GM23338 (cell line): ENCODE measurements around the gene SMOC1.

Experiments used
- EZH2 ChIP-seq: fragments of 200-600 bp; sonication (generic); IDR thresholded peaks from one replicate; pipeline ENCODE4 v1.8.0; 2017; ENCODE audit warnings: antibody characterized with exemption, mild to moderate bottlenecking, low read depth; ENCODE audit not compliant: unreplicated experiment
- ZNF114 ChIP-seq: fragments of 250-450 bp; sonication (Bioruptor Pico); IDR thresholded peaks from 2 replicates; pipeline ENCODE4 v1.5.0; 2020; ENCODE audit warnings: mild to moderate bottlenecking, moderate library complexity
- TF ChIP-seq, protein P1 (sequence below): IDR thresholded peaks from one replicate; pipeline ENCODE4 v1.6.1; 2018; ENCODE audit warnings: antibody characterized with exemption; ENCODE audit not compliant: unreplicated experiment
- TF ChIP-seq, protein P2 (sequence below), 2 experiments: fragments of 200-600 bp in 1 of 2; sonication (generic) in 1 of 2; conservative IDR thresholded peaks; 2 replicates each; pipeline versions ENCODE4 v1.5.1 to v1.6.1; 2016 to 2017; ENCODE audit warnings: antibody characterized with exemption in 2 of 2, low read depth in 2 of 2, mild to moderate bottlenecking in 2 of 2, moderate library complexity in 1 of 2

DNA sequence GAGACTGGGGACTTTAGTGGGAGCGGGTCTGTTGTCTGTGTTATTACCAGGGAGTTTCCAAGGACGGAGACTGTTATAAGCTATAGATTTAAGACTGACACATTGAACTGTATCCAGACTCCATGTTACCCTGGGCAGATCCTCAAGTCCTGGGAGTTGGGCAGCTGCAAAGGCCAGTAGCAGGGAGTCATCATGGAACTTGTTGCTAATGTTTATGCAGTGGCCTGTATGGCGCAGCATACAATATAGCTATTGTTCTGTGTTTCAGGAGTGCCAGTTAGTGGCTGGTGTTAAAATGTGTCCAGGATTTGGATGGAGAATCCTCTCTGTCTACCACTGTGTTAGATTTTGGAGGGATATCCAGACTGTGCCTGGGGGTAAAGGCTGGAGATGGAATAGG is 31.7 kb downstream of the SMOC1 start:
- TF ChIP-seq, protein P1, sequence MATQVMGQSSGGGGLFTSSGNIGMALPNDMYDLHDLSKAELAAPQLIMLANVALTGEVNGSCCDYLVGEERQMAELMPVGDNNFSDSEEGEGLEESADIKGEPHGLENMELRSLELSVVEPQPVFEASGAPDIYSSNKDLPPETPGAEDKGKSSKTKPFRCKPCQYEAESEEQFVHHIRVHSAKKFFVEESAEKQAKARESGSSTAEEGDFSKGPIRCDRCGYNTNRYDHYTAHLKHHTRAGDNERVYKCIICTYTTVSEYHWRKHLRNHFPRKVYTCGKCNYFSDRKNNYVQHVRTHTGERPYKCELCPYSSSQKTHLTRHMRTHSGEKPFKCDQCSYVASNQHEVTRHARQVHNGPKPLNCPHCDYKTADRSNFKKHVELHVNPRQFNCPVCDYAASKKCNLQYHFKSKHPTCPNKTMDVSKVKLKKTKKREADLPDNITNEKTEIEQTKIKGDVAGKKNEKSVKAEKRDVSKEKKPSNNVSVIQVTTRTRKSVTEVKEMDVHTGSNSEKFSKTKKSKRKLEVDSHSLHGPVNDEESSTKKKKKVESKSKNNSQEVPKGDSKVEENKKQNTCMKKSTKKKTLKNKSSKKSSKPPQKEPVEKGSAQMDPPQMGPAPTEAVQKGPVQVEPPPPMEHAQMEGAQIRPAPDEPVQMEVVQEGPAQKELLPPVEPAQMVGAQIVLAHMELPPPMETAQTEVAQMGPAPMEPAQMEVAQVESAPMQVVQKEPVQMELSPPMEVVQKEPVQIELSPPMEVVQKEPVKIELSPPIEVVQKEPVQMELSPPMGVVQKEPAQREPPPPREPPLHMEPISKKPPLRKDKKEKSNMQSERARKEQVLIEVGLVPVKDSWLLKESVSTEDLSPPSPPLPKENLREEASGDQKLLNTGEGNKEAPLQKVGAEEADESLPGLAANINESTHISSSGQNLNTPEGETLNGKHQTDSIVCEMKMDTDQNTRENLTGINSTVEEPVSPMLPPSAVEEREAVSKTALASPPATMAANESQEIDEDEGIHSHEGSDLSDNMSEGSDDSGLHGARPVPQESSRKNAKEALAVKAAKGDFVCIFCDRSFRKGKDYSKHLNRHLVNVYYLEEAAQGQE: no peak
- TF ChIP-seq, protein P2, sequence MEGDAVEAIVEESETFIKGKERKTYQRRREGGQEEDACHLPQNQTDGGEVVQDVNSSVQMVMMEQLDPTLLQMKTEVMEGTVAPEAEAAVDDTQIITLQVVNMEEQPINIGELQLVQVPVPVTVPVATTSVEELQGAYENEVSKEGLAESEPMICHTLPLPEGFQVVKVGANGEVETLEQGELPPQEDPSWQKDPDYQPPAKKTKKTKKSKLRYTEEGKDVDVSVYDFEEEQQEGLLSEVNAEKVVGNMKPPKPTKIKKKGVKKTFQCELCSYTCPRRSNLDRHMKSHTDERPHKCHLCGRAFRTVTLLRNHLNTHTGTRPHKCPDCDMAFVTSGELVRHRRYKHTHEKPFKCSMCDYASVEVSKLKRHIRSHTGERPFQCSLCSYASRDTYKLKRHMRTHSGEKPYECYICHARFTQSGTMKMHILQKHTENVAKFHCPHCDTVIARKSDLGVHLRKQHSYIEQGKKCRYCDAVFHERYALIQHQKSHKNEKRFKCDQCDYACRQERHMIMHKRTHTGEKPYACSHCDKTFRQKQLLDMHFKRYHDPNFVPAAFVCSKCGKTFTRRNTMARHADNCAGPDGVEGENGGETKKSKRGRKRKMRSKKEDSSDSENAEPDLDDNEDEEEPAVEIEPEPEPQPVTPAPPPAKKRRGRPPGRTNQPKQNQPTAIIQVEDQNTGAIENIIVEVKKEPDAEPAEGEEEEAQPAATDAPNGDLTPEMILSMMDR (conservative IDR thresholded peaks at IDR 0.05; ENCODE audit: low read depth in 2 of 2): no peak
- TF ChIP-seq EZH2 (no peak), ZNF114 (no peak)
